H1 (cell line): ENCODE results near the gene IL36G. TPM values are rescaled to one million over a fixed set of nuclear protein-coding genes. Genes with fewer than 3 reads are reported as not detected.

ENCODE experiments used
- CTCF ChIA-PET: fragments of 300-600 bp; sonication (Branson Sonifier 250); formaldehyde crosslinking; loops from one replicate; lab custom pipeline; 2021; ENCODE audit not compliant: partially characterized antibody; lab: Charles Lee
- POLR2A ChIA-PET: fragments of 300-600 bp; sonication (Branson Sonifier 250); formaldehyde crosslinking; loops from one replicate; lab custom pipeline; 2021; ENCODE audit warnings: inconsistent platforms; ENCODE audit not compliant: partially characterized antibody; lab: Charles Lee
- DNase-seq, 2 experiments: peaks; one replicate each; pipeline versions ENCODE4 v3.0.0 to v3.0.0-alpha.2; 2010 to 2022; ENCODE audit warnings: low spot score in 2 of 2, low read depth in 1 of 2, mixed read lengths in 1 of 2
- FAIRE-seq: peaks from 2 replicates; lab custom pipeline; 2011; peaks lifted over from hg19 to GRCh38; lab: Jason Lieb, UNC
- H2AFZ ChIP-seq: 2 replicates; pipeline ENCODE4 v1.8.1; 2012; ENCODE audit warnings: low read length, inconsistent platforms
- H2AK5ac ChIP-seq: 2 replicates; pipeline ENCODE4 v1.6.1; 2013; ENCODE audit warnings: low read depth, low read length
- H2BK120ac ChIP-seq: replicated peaks from 2 replicates; pipeline ENCODE3; 2013; ENCODE audit warnings: low read depth, low read length, inconsistent platforms
- H2BK12ac ChIP-seq: 2 replicates; pipeline ENCODE4 v1.6.1; 2013; ENCODE audit warnings: low read depth, low read length
- H2BK15ac ChIP-seq: 2 replicates; pipeline ENCODE4 v1.6.1; 2013; ENCODE audit warnings: low read length
- H2BK20ac ChIP-seq: 2 replicates; pipeline ENCODE4 v1.6.1; 2013; ENCODE audit warnings: low read length
- H2BK5ac ChIP-seq: 2 replicates; pipeline ENCODE4 v1.6.1; 2013; ENCODE audit warnings: low read depth, low read length
- H3K14ac ChIP-seq: 2 replicates; pipeline ENCODE4 v1.6.1; 2013; ENCODE audit warnings: inconsistent platforms; ENCODE audit not compliant: insufficient read length
- H3K18ac ChIP-seq: 2 replicates; pipeline ENCODE4 v1.6.1; 2013; ENCODE audit warnings: low read length; ENCODE audit errors: extremely low read depth
- H3K23ac ChIP-seq: 2 replicates; pipeline ENCODE4 v1.6.1; 2013; ENCODE audit warnings: inconsistent platforms; ENCODE audit not compliant: insufficient read length
- H3K23me2 ChIP-seq: 2 replicates; pipeline ENCODE4 v1.6.1; 2013; ENCODE audit warnings: low read depth, low read length
- H3K27ac ChIP-seq: 2 replicates; pipeline ENCODE4 v1.6.1; 2011; ENCODE audit warnings: low read depth, low read length, inconsistent platforms
- H3K27me3 ChIP-seq, 4 experiments: replicated peaks in 1 of 4; 1 replicate in 1 of 4; 2 replicates in 3 of 4; pipeline versions ENCODE4 v1.6.1 to v1.8.1; 2011 to 2013; ENCODE audit warnings: low read length in 3 of 4, mild to moderate bottlenecking in 3 of 4, inconsistent platforms in 2 of 4, mixed read lengths in 2 of 4, moderate library complexity in 1 of 4; ENCODE audit not compliant: control insufficient read depth in 3 of 4, insufficient read depth in 3 of 4; ENCODE audit errors: extremely low read depth in 1 of 4
- H3K36me3 ChIP-seq, 4 experiments: 2 replicates each; pipeline versions ENCODE4 v1.6.1 to v1.8.1; 2011 to 2013; ENCODE audit warnings: mild to moderate bottlenecking in 4 of 4, low read length in 3 of 4, moderate library complexity in 2 of 4, control low read depth in 1 of 4, inconsistent platforms in 1 of 4; ENCODE audit not compliant: insufficient read depth in 4 of 4, control insufficient read depth in 2 of 4
- H3K4ac ChIP-seq: replicated peaks from 2 replicates; pipeline ENCODE3; 2013; ENCODE audit warnings: low read length, low read depth, mixed read lengths, inconsistent platforms; ENCODE audit not compliant: insufficient read length
- H3K4me1 ChIP-seq, 4 experiments: replicated peaks in 1 of 4; 1 replicate in 1 of 4; 2 replicates in 3 of 4; pipeline versions ENCODE4 v1.6.1 to v1.8.1; 2011 to 2013; ENCODE audit warnings: low read length in 3 of 4, inconsistent platforms in 2 of 4, mixed read lengths in 1 of 4; ENCODE audit not compliant: insufficient read depth in 4 of 4, control insufficient read depth in 3 of 4
- H3K4me2 ChIP-seq, 2 experiments: 2 replicates each; pipeline versions ENCODE4 v1.6.1 to v1.8.1; 2011 to 2013; ENCODE audit warnings: low read depth in 2 of 2, low read length in 2 of 2, control low read depth in 1 of 2, inconsistent platforms in 1 of 2, mild to moderate bottlenecking in 1 of 2; ENCODE audit not compliant: insufficient read depth in 1 of 2
- H3K4me3 ChIP-seq, 4 experiments: fragments of 200-600, 300-600 bp in 1 of 4; sonication (generic), shearing (Covaris generic), sonication (Bioruptor Twin) in 1 of 4; 2 replicates each; pipeline versions ENCODE4 v1.5.1 to v1.8.1; 2011 to 2016; ENCODE audit warnings: low read length in 4 of 4, low read depth in 3 of 4, control low read depth in 2 of 4, inconsistent platforms in 2 of 4, mild to moderate bottlenecking in 2 of 4, mixed read lengths in 1 of 4, moderate library complexity in 1 of 4; ENCODE audit not compliant: insufficient read depth in 2 of 4; ENCODE audit errors: extremely low read depth in 1 of 4
- H3K56ac ChIP-seq: replicated peaks from 2 replicates; pipeline ENCODE3; 2013; ENCODE audit warnings: low read depth, mild to moderate bottlenecking, mixed read lengths, low read length, inconsistent platforms; ENCODE audit not compliant: insufficient read length
- H3K79me1 ChIP-seq: 2 replicates; pipeline ENCODE4 v1.6.1; 2013; ENCODE audit warnings: low read depth, low read length, control low read depth
- H3K79me2 ChIP-seq, 2 experiments: 2 replicates each; pipeline versions ENCODE4 v1.6.1 to v1.8.1; 2012 to 2013; ENCODE audit warnings: low read length in 2 of 2, mild to moderate bottlenecking in 2 of 2, inconsistent platforms in 1 of 2; ENCODE audit not compliant: insufficient read depth in 2 of 2, control insufficient read depth in 1 of 2
- H3K9ac ChIP-seq, 4 experiments: replicated peaks in 1 of 4; 1 replicate in 1 of 4; 2 replicates in 3 of 4; pipeline versions ENCODE4 v1.6.1 to v1.8.1; 2011 to 2013; ENCODE audit warnings: low read depth in 3 of 4, low read length in 3 of 4, control low read depth in 2 of 4, mild to moderate bottlenecking in 2 of 4, moderate library complexity in 2 of 4, inconsistent platforms in 1 of 4; ENCODE audit errors: extremely low read depth in 1 of 4
- H3K9me3 ChIP-seq, 2 experiments: 2 replicates each; pipeline versions ENCODE4 v1.6.1 to v1.8.1; 2012 to 2013; ENCODE audit warnings: mild to moderate bottlenecking in 2 of 2, moderate library complexity in 2 of 2, control low read depth in 1 of 2, inconsistent platforms in 1 of 2, low read depth in 1 of 2, low read length in 1 of 2, mixed read lengths in 1 of 2; ENCODE audit not compliant: insufficient read depth in 2 of 2
- H4K20me1 ChIP-seq, 2 experiments: replicated peaks in 1 of 2; 2 replicates each; pipeline versions ENCODE3 to v1.8.1; 2011 to 2013; ENCODE audit warnings: inconsistent platforms in 2 of 2, low read length in 2 of 2, mild to moderate bottlenecking in 1 of 2; ENCODE audit not compliant: insufficient read depth in 2 of 2, control insufficient read depth in 1 of 2
- H4K5ac ChIP-seq: 2 replicates; pipeline ENCODE4 v1.6.1; 2013; ENCODE audit warnings: low read length, low read depth, mixed read lengths, inconsistent platforms; ENCODE audit not compliant: insufficient read length
- H4K8ac ChIP-seq: 2 replicates; pipeline ENCODE4 v1.8.0; 2013; ENCODE audit warnings: mild to moderate bottlenecking, moderate library complexity, low read length, inconsistent platforms; ENCODE audit not compliant: insufficient read depth; ENCODE audit errors: extremely low read depth
- H4K91ac ChIP-seq: replicated peaks from 2 replicates; pipeline ENCODE3; 2013; ENCODE audit warnings: low read length, mixed read lengths, inconsistent platforms; ENCODE audit not compliant: insufficient read length
- BACH1 ChIP-seq: IDR thresholded peaks from 2 replicates; pipeline ENCODE4 v1.6.1; 2012; ENCODE audit warnings: low read length, improper control_type of control experiment
- CBX5 ChIP-seq: fragments of 300-800, 300-1000 bp; sonication (generic); IDR thresholded peaks from 2 replicates; pipeline ENCODE4 v1.7.1; 2016; ENCODE audit warnings: antibody characterized with exemption, low read length, low read depth
- EZH2 ChIP-seq: fragments of 200-600 bp; sonication (generic); IDR thresholded peaks from 2 replicates; pipeline ENCODE4 v1.7.1; 2012; ENCODE audit warnings: low read depth, mild to moderate bottlenecking, moderate library complexity, low read length, inconsistent platforms; ENCODE audit not compliant: severe bottlenecking
- JUND ChIP-seq: IDR thresholded peaks from 2 replicates; pipeline ENCODE4 v1.6.1; 2011; ENCODE audit warnings: mild to moderate bottlenecking, improper control_type of control experiment, low read length
- KDM1A ChIP-seq: fragments of 200-600, 300-600 bp; sonication (generic); IDR thresholded peaks from 2 replicates; pipeline ENCODE4 v1.7.1; 2016; ENCODE audit warnings: mild to moderate bottlenecking, low read length, borderline replicate concordance
- NANOG ChIP-seq: IDR thresholded peaks from 2 replicates; pipeline ENCODE4 v1.6.1; 2011; ENCODE audit warnings: low read length, low read depth, mild to moderate bottlenecking, inconsistent platforms; ENCODE audit not compliant: insufficient read depth, poor library complexity, severe bottlenecking
- POU5F1 ChIP-seq: IDR thresholded peaks from 2 replicates; pipeline ENCODE4 v1.6.1; 2011; ENCODE audit warnings: low read depth, mild to moderate bottlenecking, low read length, moderate library complexity
- RBBP5 ChIP-seq: IDR thresholded peaks from 2 replicates; pipeline ENCODE4 v1.7.1; 2012; ENCODE audit warnings: low read depth, mild to moderate bottlenecking, inconsistent platforms, low read length, moderate library complexity, borderline replicate concordance
- SAP30 ChIP-seq: fragments of 300-600 bp; sonication (generic); IDR thresholded peaks from 2 replicates; pipeline ENCODE4 v1.7.1; 2012; ENCODE audit warnings: low read length, moderate library complexity, mild to moderate bottlenecking, inconsistent platforms; ENCODE audit not compliant: insufficient read depth, insufficient replicate concordance
- WGBS, 2 experiments: shearing (Covaris generic) in 1 of 2; methylation state at CpG; one replicate each; pipeline versions ENCODE4 v1.1.6 to v1.1.7; 2013 to 2015; ENCODE audit warnings: low lambda C conversion rate in 2 of 2, mixed read lengths in 2 of 2, inconsistent platforms in 1 of 2, low coverage in 1 of 2, missing lambda C conversion rate in 1 of 2; ENCODE audit not compliant: insufficient replicate concordance in 2 of 2, insufficient coverage in 1 of 2, insufficient read length in 1 of 2; ENCODE audit errors: extremely low coverage in 1 of 2, missing lambda C conversion rate in 1 of 2; 5-methylcytosine and 5-hydroxymethylcytosine counted together
- polyA plus RNA-seq, 7 experiments: library from polyadenylated mRNA; depleted of rRNA in 3 of 7; stranded (reverse) in 5 of 7; unstranded in 2 of 7; fragments of >200 nt in 5 of 7; fragments of 200-250 nt in 2 of 7; gene quantifications; 1 replicate in 5 of 7; 2 replicates in 1 of 7; 4 replicates in 1 of 7; pipeline versions ENCODE4 v1.2.1 to v1.2.3, GENCODE V29; 2011 to 2013; ENCODE audit warnings: missing spikeins in 2 of 7, mixed read lengths in 2 of 7
- total RNA-seq: library from RNA; stranded (reverse); fragmentation: NEBNext Ultra II Directional; extraction: Animal tissue kit (Norgen Biotek cat#: 25700); gene quantifications from 2 replicates; pipeline ENCODE4 v1.2.1, GENCODE V29; 2021

The IL36G gene
- total and polyA plus RNA-seq, 2 of the 8 experiments (the other 6 are each of a cell fraction or from before 2014, with no cell fraction given), result 0.39 TPM; not detected in 1

- POLR2A ChIA-PET, result no interaction called here
- no peak overlapping the region for H2BK120ac ChIP-seq
- no peak overlapping the region for H2BK20ac ChIP-seq
- no peak overlapping the region for H2BK5ac ChIP-seq
- no peak overlapping the region for H4K8ac ChIP-seq
- no peak overlapping the region for H2BK12ac ChIP-seq
- H3K4me3 ChIP-seq, result no peak overlapping the region
- H3K18ac ChIP-seq, result no peak overlapping the region
- no peak overlapping the region for H3K9ac ChIP-seq
- no peak overlapping the region for H3K14ac ChIP-seq
- DNase-seq (no peak), FAIRE-seq (no peak)
- H2AK5ac ChIP-seq, result no peak overlapping the region
- no peaks in the 10 kb centered on the region for H3K23me2 ChIP-seq
- H3K4me1 ChIP-seq, result no peaks in the 10 kb centered on the region
- no peak overlapping the region for H4K91ac ChIP-seq
- no peak overlapping the region for H3K23ac ChIP-seq
- no peaks in the 10 kb centered on the region for H3K9me3 ChIP-seq
- H3K27ac ChIP-seq, result no peak overlapping the region
- CTCF ChIA-PET, result interaction anchor here (1.5 kb wide), 1 partner anchor 68 kb away, joined by 3 read pairs; no protein-coding TSS in a partner anchor
- no peak overlapping the region for H4K5ac ChIP-seq
- no peak overlapping the region for H3K4me2 ChIP-seq
- no peaks in the 10 kb centered on the region for H3K79me2 ChIP-seq
- no peaks in the 10 kb centered on the region for H3K27me3 ChIP-seq
- no peak overlapping the region for H2BK15ac ChIP-seq
- H3K56ac ChIP-seq, result no peak overlapping the region
- H3K36me3 ChIP-seq, result no peaks in the 10 kb centered on the region
- no peak overlapping the region for H2AFZ ChIP-seq
- TF ChIP-seq EZH2 (no peak), POU5F1 (no peak), SAP30 (no peak), JUND (no peak), KDM1A (no peak), NANOG (no peak), RBBP5 (no peak), CBX5 (no peak), BACH1 (no peak)
- WGBS, 2 experiments, result 81% methylated on average over 8 of the region's 8 CpGs; no CpG with 5 or more reads in 1 of the 2 experiments
- H4K20me1 ChIP-seq, result no peaks in the 10 kb centered on the region
- no peaks in the 10 kb centered on the region for H3K79me1 ChIP-seq
- no peak overlapping the region for H3K4ac ChIP-seq
These were observed 34.9 kb downstream of the IL36G start for GRCh38 chr2:113012436-113013335.
